Measurements from ENCODE around the gene TNFAIP8. TPM values are rescaled to one million over a fixed set of nuclear protein-coding genes. Genes with fewer than 3 reads are reported as not detected.

The TNFAIP8 gene
- total RNA-seq, 1 donor from 2014 or later, result 40.0 TPM

- no peak for DNase-seq (ENCODE audit: low read depth)
- TF ChIP-seq CTCF (IDR thresholded peaks at IDR 0.05; ENCODE audit: insufficient read depth, low read length, poor library complexity, severe bottlenecking), result no peak
These were observed 16.5 kb upstream of the TNFAIP8 start for GRCh38 chr5:119339344-119339743.

GRCh38 chr5:119339965-119340364 lies 15.9 kb upstream of the TNFAIP8 start:
- no peak for DNase-seq (ENCODE audit: low read depth)
- Histone ChIP-seq H3K27me3 (ENCODE audit: control insufficient read depth, insufficient read depth, low read length) (no peaks in the 10 kb centered on the region), H3K36me3 (ENCODE audit: control insufficient read depth, insufficient read depth, low read length) (no peaks in the 10 kb centered on the region), H3K4me3 (ENCODE audit: low read depth, low read length) (no peak overlapping the region)
- TF ChIP-seq CTCF (IDR thresholded peaks at IDR 0.05; ENCODE audit: insufficient read depth, low read length, poor library complexity, severe bottlenecking), result no peak

More at GRCh38 chr5:119339344-119339743, 16.5 kb upstream of the TNFAIP8 start:
- H3K27me3 ChIP-seq (ENCODE audit: control insufficient read depth, insufficient read depth, low read length), result no peaks in the 10 kb centered on the region
- no peaks in the 10 kb centered on the region for H3K36me3 ChIP-seq (ENCODE audit: control insufficient read depth, insufficient read depth, low read length)
- no peak overlapping the region for H3K4me3 ChIP-seq (ENCODE audit: low read depth, low read length)

GRCh38 chr5:119340597-119341218 lies 15.1 kb upstream of the TNFAIP8 start:
- Histone ChIP-seq H3K4me3 (ENCODE audit: low read depth, low read length) (no peak overlapping the region), H3K27me3 (ENCODE audit: control insufficient read depth, insufficient read depth, low read length) (no peaks in the 10 kb centered on the region), H3K36me3 (ENCODE audit: control insufficient read depth, insufficient read depth, low read length) (no peaks in the 10 kb centered on the region)
- no peak for TF ChIP-seq CTCF (IDR thresholded peaks at IDR 0.05; ENCODE audit: insufficient read depth, low read length, poor library complexity, severe bottlenecking)
- DNase-seq (ENCODE audit: low read depth), result no peak

GRCh38 chr5:119341452-119342349 lies 14.1 kb upstream of the TNFAIP8 start:
- H3K4me3 ChIP-seq (ENCODE audit: low read depth, low read length), result no peak overlapping the region
- DNase-seq (ENCODE audit: low read depth), result no peak
- H3K36me3 ChIP-seq (ENCODE audit: control insufficient read depth, insufficient read depth, low read length), result no peaks in the 10 kb centered on the region
- no peaks in the 10 kb centered on the region for H3K27me3 ChIP-seq (ENCODE audit: control insufficient read depth, insufficient read depth, low read length)
- TF ChIP-seq CTCF (IDR thresholded peaks at IDR 0.05; ENCODE audit: insufficient read depth, low read length, poor library complexity, severe bottlenecking), result no peak

GRCh38 chr5:119342406-119342805 lies 13.4 kb upstream of the TNFAIP8 start:
- Histone ChIP-seq H3K4me3 (ENCODE audit: low read depth, low read length) (no peak overlapping the region), H3K27me3 (ENCODE audit: control insufficient read depth, insufficient read depth, low read length) (no peaks in the 10 kb centered on the region), H3K36me3 (ENCODE audit: control insufficient read depth, insufficient read depth, low read length) (no peaks in the 10 kb centered on the region)
- no peak for DNase-seq (ENCODE audit: low read depth)
- TF ChIP-seq CTCF (IDR thresholded peaks at IDR 0.05; ENCODE audit: insufficient read depth, low read length, poor library complexity, severe bottlenecking), result no peak
